B cell (primary cell): Measurements from ENCODE around the gene KTN1. TPM values are rescaled to one million over a fixed set of nuclear protein-coding genes. Genes with fewer than 3 reads are reported as not detected.

Experiments
- ATAC-seq: fragments of 200-7000 bp; cut with Tn5 transposase; one replicate; pipeline ENCODE4 v1.10.0; 2021; ENCODE audit warnings: low read depth, mild to moderate bottlenecking, moderate number of reproducible peaks, moderate library complexity
- CTCF ChIA-PET: fragments of 350-600 bp; sonication (Branson Sonifier 250); formaldehyde crosslinking; loops from one replicate; lab custom pipeline; 2021; ENCODE audit warnings: antibody characterized with exemption, inconsistent platforms; lab: Charles Lee
- POLR2A ChIA-PET: fragments of 350-600 bp; sonication (Branson Sonifier 250); formaldehyde crosslinking; loops from one replicate; lab custom pipeline; 2021; ENCODE audit warnings: antibody characterized with exemption; lab: Charles Lee
- DNase-seq: peaks from one replicate; pipeline ENCODE4 v3.0.0; 2013
- H2AFZ ChIP-seq: 2 replicates; pipeline ENCODE4 v1.6.1; 2012; ENCODE audit warnings: mild to moderate bottlenecking, low read depth, low read length; ENCODE audit not compliant: insufficient read depth, poor library complexity, severe bottlenecking
- H3K27ac ChIP-seq, 2 donors: 1 replicate in 1 of 2; 2 replicates in 1 of 2; pipeline ENCODE4 v1.5.1; 2012 to 2013; ENCODE audit warnings: low read length in 2 of 2, mild to moderate bottlenecking in 2 of 2, moderate library complexity in 1 of 2
- H3K27me3 ChIP-seq, 4 experiments: fragments of 200-600 bp in 1 of 4; sonication (generic) in 1 of 4; replicated peaks in 1 of 4; 1 replicate in 2 of 4; 2 replicates in 2 of 4; pipeline versions ENCODE4 v1.6.1 to v1.7.0; 2013 to 2016; ENCODE audit warnings: low read length in 3 of 4, mild to moderate bottlenecking in 2 of 4, mixed read lengths in 1 of 4, moderate library complexity in 1 of 4; ENCODE audit not compliant: insufficient read depth in 4 of 4, control insufficient read depth in 3 of 4; ENCODE audit errors: control extremely low read depth in 1 of 4
- H3K36me3 ChIP-seq, 2 experiments: replicated peaks in 1 of 2; 1 replicate in 1 of 2; 2 replicates in 1 of 2; pipeline versions ENCODE4 v1.6.1 to v1.7.1; 2013; ENCODE audit warnings: low read length in 1 of 2; ENCODE audit not compliant: insufficient read depth in 2 of 2, control insufficient read depth in 1 of 2; ENCODE audit errors: control extremely low read depth in 1 of 2, extremely low read depth in 1 of 2
- H3K4me1 ChIP-seq, 2 donors: fragments of 200-600 bp in 1 of 2; sonication (generic) in 1 of 2; 1 replicate in 1 of 2; 2 replicates in 1 of 2; pipeline versions ENCODE4 v1.5.1 to v1.6.1; 2013 to 2017; ENCODE audit warnings: low read length in 2 of 2; ENCODE audit not compliant: control insufficient read depth in 2 of 2, insufficient read depth in 2 of 2
- H3K4me2 ChIP-seq: replicated peaks from 2 replicates; pipeline ENCODE3; 2012; ENCODE audit warnings: mild to moderate bottlenecking, low read depth, low read length; ENCODE audit not compliant: poor library complexity, severe bottlenecking
- H3K4me3 ChIP-seq, 5 experiments: fragments of 200-600 bp in 1 of 5; sonication (generic) in 1 of 5; 1 replicate in 3 of 5; 2 replicates in 2 of 5; pipeline versions ENCODE4 v1.5.1 to v1.7.0; 2011 to 2016; ENCODE audit warnings: low read length in 4 of 5, mild to moderate bottlenecking in 4 of 5, low read depth in 2 of 5, control low read depth in 1 of 5, moderate library complexity in 1 of 5; ENCODE audit not compliant: insufficient read depth in 1 of 5; ENCODE audit errors: control extremely low read depth in 1 of 5, extremely low read depth in 1 of 5
- H3K79me2 ChIP-seq: fragments of 200-600 bp; sonication (generic); one replicate; pipeline ENCODE4 v1.6.0; 2016; ENCODE audit warnings: low read length; ENCODE audit not compliant: control insufficient read depth, insufficient read depth
- H3K9ac ChIP-seq: fragments of 200-600 bp; sonication (generic); 2 replicates; pipeline ENCODE4 v1.6.1; 2017; ENCODE audit warnings: mild to moderate bottlenecking, low read length, moderate library complexity
- H3K9me3 ChIP-seq, 3 donors: one replicate each; pipeline versions ENCODE4 v1.6.1 to v1.7.1; 2013; ENCODE audit warnings: low read length in 2 of 3; ENCODE audit not compliant: control insufficient read depth in 2 of 3, insufficient read depth in 1 of 3; ENCODE audit errors: control extremely low read depth in 1 of 3
- H4K20me1 ChIP-seq: 2 replicates; pipeline ENCODE4 v1.6.0; 2012; ENCODE audit warnings: mild to moderate bottlenecking, low read length; ENCODE audit not compliant: insufficient read depth, control insufficient read depth, poor library complexity, severe bottlenecking
- H3K27ac Mint-ChIP-seq: one replicate; pipeline ENCODE4 v1.8.0; 2021; ENCODE audit warnings: mixed read lengths
- H3K27me3 Mint-ChIP-seq: one replicate; pipeline ENCODE4 v1.8.0; 2021; ENCODE audit warnings: mixed read lengths
- H3K4me1 Mint-ChIP-seq: one replicate; pipeline ENCODE4 v1.8.0; 2021; ENCODE audit warnings: mixed read lengths
- H3K4me3 Mint-ChIP-seq: one replicate; pipeline ENCODE4 v1.8.0; 2021; ENCODE audit warnings: mixed read lengths
- H3K9me3 Mint-ChIP-seq: one replicate; pipeline ENCODE4 v1.8.0; 2022; ENCODE audit warnings: mixed read lengths; ENCODE audit not compliant: insufficient read depth
- CTCF ChIP-seq: fragments of 200-600 bp; IDR thresholded peaks from one replicate; pipeline ENCODE4 v1.8.0; 2022; ENCODE audit warnings: antibody characterized with exemption, mild to moderate bottlenecking
- EZH2 ChIP-seq: IDR thresholded peaks from 2 replicates; pipeline ENCODE4 v1.6.1; 2012; ENCODE audit warnings: borderline replicate concordance, low read depth, mild to moderate bottlenecking, moderate library complexity, low read length; ENCODE audit not compliant: insufficient read depth, poor library complexity, severe bottlenecking
- WGBS: methylation state at CpG from one replicate; pipeline ENCODE4 v1.1.5; 2013; ENCODE audit warnings: missing lambda C conversion rate; ENCODE audit not compliant: insufficient coverage; 5-methylcytosine and 5-hydroxymethylcytosine counted together
- intact Hi-C: fragments of 100-400 bp; cut with micrococcal nuclease; formaldehyde crosslinking; loops from one replicate; pipeline ENCODE4 v1.10.0; 2022
- polyA plus RNA-seq: library from polyadenylated mRNA; depleted of rRNA; stranded (reverse); fragments of >200 nt; gene quantifications from 2 replicates; pipeline ENCODE4 v1.2.3, GENCODE V29; 2012
- total RNA-seq, 2 donors: library from RNA; stranded (reverse); fragments of 120-200 nt in 1 of 2; gene quantifications; 1 replicate in 1 of 2; 2 replicates in 1 of 2; pipeline versions ENCODE4 v1.2.3 to v1.2.4, GENCODE V29; 2013 to 2022

KTN1 gene
- total and polyA plus RNA-seq, 2 donors (not counting 1 experiment from before 2014, with no cell fraction given): 25.8 to 123 TPM

GRCh38 chr14:55610713-55611370, 30.8 kb downstream of the KTN1 start:
- Histone ChIP-seq H3K4me3 (no peak overlapping the region), H3K9me3 (no peaks in the 10 kb centered on the region), H3K27ac (no peak overlapping the region), H3K36me3 (peaks cover 13 to 15% of the 10 kb centered on the region in 2 experiments), H3K4me2 (no peak overlapping the region), H3K79me2 (peaks cover 57% of the 10 kb centered on the region), H3K9ac (no peak overlapping the region), H4K20me1 (peaks cover 55% of the 10 kb centered on the region), H3K4me1 (peaks cover 2 to 4% of the 10 kb centered on the region in 2 donors), H2AFZ (no peak overlapping the region), H3K27me3 (no peaks in the 10 kb centered on the region)
- no peak for TF ChIP-seq EZH2
- TF ChIP-seq CTCF: no peak
- Mint-ChIP-seq H3K27ac (no peak overlapping the region), H3K9me3 (no peaks in the 10 kb centered on the region), H3K4me1 (peaks cover 39% of the 10 kb centered on the region), H3K27me3 (no peaks in the 10 kb centered on the region), H3K4me3 (no peak overlapping the region)
- no peak for DNase-seq
- WGBS: 98% methylated on average over 6 of the region's 12 CpGs
- ATAC-seq: no peak
- ChIA-PET POLR2A (no interaction called here), CTCF (no interaction called here)
- intact Hi-C loops: no loop called here

- H3K79me2 ChIP-seq: peaks cover 47% of the 10 kb centered on the region
- no peak overlapping the region for H3K4me3 Mint-ChIP-seq
- H3K9me3 Mint-ChIP-seq: no peaks in the 10 kb centered on the region
These were observed 31.9 kb downstream of the KTN1 start for GRCh38 chr14:55611859-55612258.

More at GRCh38 chr14:55611859-55612258, 31.9 kb downstream of the KTN1 start:
- ATAC-seq (no peak), DNase-seq (no peak)
- Histone ChIP-seq H2AFZ (no peak overlapping the region), H4K20me1 (peaks cover 54% of the 10 kb centered on the region), H3K9ac (no peak overlapping the region), H3K9me3 (no peaks in the 10 kb centered on the region), H3K4me3 (no peak overlapping the region), H3K4me1 (peaks cover 2 to 4% of the 10 kb centered on the region in 2 donors), H3K27ac (no peak overlapping the region), H3K36me3 (peaks cover 19 to 25% of the 10 kb centered on the region in 2 experiments), H3K27me3 (no peaks in the 10 kb centered on the region), H3K4me2 (no peak overlapping the region)
- CTCF ChIA-PET: no interaction called here
- Mint-ChIP-seq H3K27ac (no peak overlapping the region), H3K27me3 (no peaks in the 10 kb centered on the region), H3K4me1 (peaks cover 36% of the 10 kb centered on the region)
- TF ChIP-seq EZH2 (no peak), CTCF (no peak)
- intact Hi-C loops: no loop called here
- POLR2A ChIA-PET: no interaction called here
